22Rv1 (cell line): ENCODE data around the gene PPL.

Source experiments
- CTCF ChIP-seq: fragments of 450-650 bp; IDR thresholded peaks from 2 replicates; pipeline ENCODE4 v1.5.1; 2017; ENCODE audit warnings: mild to moderate bottlenecking
- ZFX ChIP-seq: fragments of 450-650 bp; IDR thresholded peaks from 2 replicates; pipeline ENCODE4 v1.6.1; 2017; ENCODE audit warnings: antibody characterized with exemption, borderline replicate concordance

DNA sequence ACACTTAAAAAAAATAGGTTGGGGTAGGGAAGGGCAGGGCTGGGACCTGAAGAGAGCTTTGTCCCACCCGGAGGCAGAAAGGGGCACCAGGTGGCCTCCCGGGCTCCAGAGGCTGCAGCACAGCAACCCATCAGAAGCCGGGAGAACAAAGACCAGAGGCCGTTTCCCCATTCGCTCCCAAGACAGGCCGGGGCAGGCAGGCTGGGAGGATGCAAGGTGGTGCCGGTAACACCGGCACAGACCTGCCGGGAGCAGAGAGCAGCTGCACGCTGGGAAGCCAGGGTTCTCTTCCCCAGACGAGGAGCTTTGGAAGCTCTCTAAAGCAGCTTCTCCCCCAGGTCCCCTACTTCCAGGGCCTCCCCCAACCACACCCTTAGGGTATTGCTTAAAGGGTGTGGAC, 5.6 kb downstream of the PPL start:
- TF ChIP-seq CTCF: no peak
- TF ChIP-seq ZFX: no peak
